PC-3 (cell line): ENCODE measurements around the gene DSCAM. TPM values are rescaled to one million over a fixed set of nuclear protein-coding genes. Genes with fewer than 3 reads are reported as not detected.
"Not testable (repeated sequence)": the region's sequence is repeated elsewhere in the genome, so short reads cannot be mapped to it uniquely, and the experiment has no call there.

Experiments
- ATAC-seq: fragments of 200-7000 bp; cut with Tn5 transposase; 2 replicates; pipeline ENCODE4 v1.9.1; 2020; ENCODE audit warnings: mild to moderate bottlenecking, moderate library complexity
- BruUV-seq: library from RNA; stranded (reverse); fragments of 400-500 nt; replicated peaks from 2 replicates; lab custom pipeline; 2021; lab: Mats Ljungman, UMichigan
- CTCF ChIA-PET: fragments of 300-600 bp; sonication (Branson Sonifier 250); formaldehyde crosslinking; loops from one replicate; lab custom pipeline; 2022; ENCODE audit warnings: antibody characterized with exemption; lab: Charles Lee
- POLR2A ChIA-PET: fragments of 300-600 bp; sonication (Branson Sonifier 250); formaldehyde crosslinking; loops from one replicate; lab custom pipeline; 2022; ENCODE audit warnings: antibody characterized with exemption; ENCODE audit not compliant: unreplicated experiment; lab: Charles Lee
- DNase-seq: peaks from one replicate; pipeline ENCODE4 v3.0.0-alpha.2; 2015
- H2AFZ ChIP-seq: fragments of 300-600 bp; sonication (generic); 2 replicates; pipeline ENCODE4 v1.6.0; 2016; ENCODE audit warnings: antibody characterized with exemption, low read length
- H3F3A ChIP-seq: fragments of 300-600 bp; sonication (generic); one replicate; pipeline ENCODE4 v1.6.0; 2017; ENCODE audit warnings: antibody characterized with exemption, low read length, control low read depth, mild to moderate bottlenecking; ENCODE audit not compliant: unreplicated experiment
- H3K27ac ChIP-seq: fragments of 300-600 bp; sonication (generic); 2 replicates; pipeline ENCODE4 v1.5.1; 2016; ENCODE audit warnings: mild to moderate bottlenecking, low read length
- H3K27me3 ChIP-seq: fragments of 300-600 bp; sonication (generic); 2 replicates; pipeline ENCODE4 v1.6.1; 2016; ENCODE audit warnings: low read length, mixed read lengths
- H3K36me3 ChIP-seq: fragments of 300-600 bp; sonication (generic); 2 replicates; pipeline ENCODE4 v1.6.1; 2016; ENCODE audit warnings: low read depth, mixed run types, low read length, mixed read lengths
- H3K4me1 ChIP-seq: fragments of 300-600 bp; sonication (generic); 2 replicates; pipeline ENCODE4 v1.5.1; 2016; ENCODE audit warnings: low read length; ENCODE audit not compliant: insufficient read depth
- H3K4me2 ChIP-seq: fragments of 300-600 bp; sonication (generic); 2 replicates; pipeline ENCODE4 v1.6.0; 2016; ENCODE audit warnings: low read length
- H3K4me3 ChIP-seq: fragments of 300-600 bp; sonication (generic); 2 replicates; pipeline ENCODE4 v1.5.1; 2016; ENCODE audit warnings: mild to moderate bottlenecking, low read length, mixed read lengths
- H3K79me2 ChIP-seq: fragments of 300-600 bp; sonication (generic); 2 replicates; pipeline ENCODE4 v1.6.1; 2017; ENCODE audit warnings: low read length, mixed read lengths
- H3K9ac ChIP-seq: fragments of 300-600 bp; sonication (generic); 2 replicates; pipeline ENCODE4 v1.6.0; 2016; ENCODE audit warnings: mild to moderate bottlenecking, low read length
- H3K9me2 ChIP-seq: fragments of 300-600 bp; sonication (generic); replicated peaks from 2 replicates; pipeline ENCODE4 v1.6.1; 2016; ENCODE audit warnings: mixed run types, low read length, mixed read lengths
- H3K9me3 ChIP-seq: fragments of 300-600 bp; sonication (generic); 2 replicates; pipeline ENCODE4 v1.6.1; 2016; ENCODE audit warnings: low read length, mixed read lengths
- H4K20me1 ChIP-seq: fragments of 300-600 bp; sonication (generic); 2 replicates; pipeline ENCODE4 v1.6.1; 2016; ENCODE audit warnings: low read length, mixed read lengths
- CTCF ChIP-seq: fragments of 300-600 bp; sonication (generic); conservative IDR thresholded peaks from 2 replicates; pipeline ENCODE4 v1.5.1; 2017; ENCODE audit warnings: antibody characterized with exemption, low read depth, mild to moderate bottlenecking, low read length
- EZH2 ChIP-seq: fragments of 300-600 bp; sonication (generic); IDR thresholded peaks from one replicate; pipeline ENCODE4 v1.6.1; 2017; ENCODE audit warnings: antibody characterized with exemption, mild to moderate bottlenecking, low read length; ENCODE audit not compliant: unreplicated experiment
- EZH2phosphoT487 ChIP-seq: fragments of 300-600 bp; sonication (generic); IDR thresholded peaks from 2 replicates; pipeline ENCODE4 v1.6.1; 2018; ENCODE audit warnings: mild to moderate bottlenecking, antibody characterized with exemption, low read length, borderline replicate concordance
- intact Hi-C: fragments of 100-400 bp; cut with micrococcal nuclease; formaldehyde crosslinking; loops from 2 replicates; pipeline ENCODE4 v1.9.0; 2023
- total RNA-seq: library from RNA; depleted of rRNA; stranded (reverse); fragments of >200 nt; gene quantifications from 2 replicates; pipeline ENCODE4 v1.2.3, GENCODE V29; 2014

The DSCAM gene
- total RNA-seq, 1 experiment from 2014 or later = not detected

GRCh38 chr21:40186045-40186444, 660.9 kb downstream of the DSCAM start:
- Histone ChIP-seq H3K79me2 (no peaks in the 10 kb centered on the region), H2AFZ (no peak overlapping the region), H3K4me3 (no peak overlapping the region), H3K9ac (no peak overlapping the region), H3K9me3 (0 out of 2 replicates have a peak, but pooled peaks cover 25% of the 10 kb centered on the region), H3K4me2 (no peak overlapping the region), H3K9me2 (no peaks in the 10 kb centered on the region), H3K27ac (no peak overlapping the region), H3K27me3 (no peaks in the 10 kb centered on the region), H3F3A (no peaks in the 10 kb centered on the region), H3K4me1 (no peaks in the 10 kb centered on the region), H3K36me3 (no peaks in the 10 kb centered on the region), H4K20me1 (no peaks in the 10 kb centered on the region)
- DNase-seq = no peak
- TF ChIP-seq EZH2phosphoT487 = no peak
- TF ChIP-seq EZH2 = no peak
- TF ChIP-seq CTCF = no peak
- ATAC-seq = no peak
- no TSS peak for BruUV-seq
- ChIA-PET CTCF (no interaction called here), POLR2A (no interaction called here)
- intact Hi-C loops = no loop called here

GRCh38 chr21:40185208-40185607, 661.8 kb downstream of the DSCAM start:
- ATAC-seq (no peak), DNase-seq (no peak)
- 0 out of 2 replicates have a peak, but pooled peaks cover 27% of the 10 kb centered on the region for H3K9me3 ChIP-seq
- BruUV-seq = no TSS peak
- H4K20me1 ChIP-seq = no peaks in the 10 kb centered on the region
- no peaks in the 10 kb centered on the region for H3K4me1 ChIP-seq
- ChIA-PET CTCF (no interaction called here), POLR2A (no interaction called here)
- no peaks in the 10 kb centered on the region for H3K9me2 ChIP-seq
- H3K4me2 ChIP-seq = no peak overlapping the region
- H3K79me2 ChIP-seq = no peaks in the 10 kb centered on the region
- H3F3A ChIP-seq = no peaks in the 10 kb centered on the region
- no peaks in the 10 kb centered on the region for H3K27me3 ChIP-seq
- H3K36me3 ChIP-seq = no peaks in the 10 kb centered on the region
- no peak overlapping the region for H3K27ac ChIP-seq
- intact Hi-C loops = no loop called here
- TF ChIP-seq EZH2phosphoT487 = no peak
- no peak for TF ChIP-seq EZH2
- no peak for TF ChIP-seq CTCF
- no peak overlapping the region for H3K4me3 ChIP-seq
- H3K9ac ChIP-seq = no peak overlapping the region
- no peak overlapping the region for H2AFZ ChIP-seq

- H2AFZ ChIP-seq, intact Hi-C loops, POLR2A ChIA-PET, BruUV-seq, H3K4me1 ChIP-seq, H3K27ac ChIP-seq, CTCF ChIA-PET, H3K27me3 ChIP-seq, H3K36me3 ChIP-seq, H3K79me2 ChIP-seq, H3K9ac ChIP-seq, ATAC-seq, H3F3A ChIP-seq, H3K4me2 ChIP-seq, H4K20me1 ChIP-seq, DNase-seq, H3K4me3 ChIP-seq, H3K9me2 ChIP-seq: not testable (repeated sequence)
- H3K9me3 ChIP-seq = peaks cover 26% of the 10 kb centered on the region
Measured at GRCh38 chr21:40182491-40182890, 664.5 kb downstream of the DSCAM start.
